Vagina (tissue), 2 donors: ENCODE measurements around the gene MXD3. TPM values are rescaled to one million over a fixed set of nuclear protein-coding genes. Genes with fewer than 3 reads are reported as not detected.

ENCODE experiments used
- DNase-seq, 2 donors: peaks; one replicate each; pipeline ENCODE4 v3.0.0-alpha.2; 2017; ENCODE audit errors: extremely low spot score in 2 of 2
- H3K27ac ChIP-seq: fragments of 200-600 bp; sonication (generic); one replicate; pipeline ENCODE4 v1.5.1; 2019
- H3K27me3 ChIP-seq: fragments of 200-600 bp; sonication (generic); one replicate; pipeline ENCODE4 v1.5.1; 2019
- H3K36me3 ChIP-seq, 2 donors: fragments of 200-600 bp; sonication (generic); one replicate each; pipeline ENCODE4 v1.5.1; 2017 to 2019
- H3K4me1 ChIP-seq: fragments of 200-600 bp; sonication (generic); one replicate; pipeline ENCODE4 v1.5.1; 2019
- H3K4me3 ChIP-seq, 2 donors: fragments of 200-600 bp; sonication (generic); 1 replicate in 1 of 2; 2 replicates in 1 of 2; pipeline ENCODE4 v1.5.1; 2016 to 2019
- H3K9me3 ChIP-seq: fragments of 200-600 bp; sonication (generic); one replicate; pipeline ENCODE4 v1.5.1; 2019
- POLR2A ChIP-seq, 2 donors: fragments of 450-650 bp; IDR thresholded peaks; one replicate each; pipeline ENCODE4 v1.6.1; 2017; ENCODE audit warnings: antibody characterized with exemption in 2 of 2, mild to moderate bottlenecking in 2 of 2, moderate library complexity in 2 of 2
- POLR2AphosphoS5 ChIP-seq, 2 donors: sonication (generic); formaldehyde crosslinking; IDR thresholded peaks; one replicate each; pipeline ENCODE4 v1.9.0; 2017; ENCODE audit warnings: antibody characterized with exemption in 2 of 2, mild to moderate bottlenecking in 2 of 2, low read depth in 1 of 2; ENCODE audit not compliant: insufficient read depth in 1 of 2
- intact Hi-C: fragments of 100-400 bp; cut with DNase I; formaldehyde crosslinking; loops from one replicate; pipeline ENCODE4 v1.15.1; 2023
- total RNA-seq: library from RNA; depleted of rRNA; stranded (reverse); fragments of >200 nt; gene quantifications from one replicate; pipeline ENCODE4 v1.2.3, GENCODE V29; 2016
- TF ChIP-seq, protein P1 (sequence below), 3 experiments: fragments of 450-650 bp in 2 of 3; fragments of 200-600 bp in 1 of 3; sonication (generic) in 1 of 3; IDR thresholded peaks; one replicate each; pipeline ENCODE4 v1.5.1; 2017 to 2019; ENCODE audit warnings: antibody characterized with exemption in 3 of 3, mild to moderate bottlenecking in 2 of 3, moderate library complexity in 2 of 3

The MXD3 gene
- total RNA-seq, 1 donor from 2014 or later: 5.4 TPM

DNA sequence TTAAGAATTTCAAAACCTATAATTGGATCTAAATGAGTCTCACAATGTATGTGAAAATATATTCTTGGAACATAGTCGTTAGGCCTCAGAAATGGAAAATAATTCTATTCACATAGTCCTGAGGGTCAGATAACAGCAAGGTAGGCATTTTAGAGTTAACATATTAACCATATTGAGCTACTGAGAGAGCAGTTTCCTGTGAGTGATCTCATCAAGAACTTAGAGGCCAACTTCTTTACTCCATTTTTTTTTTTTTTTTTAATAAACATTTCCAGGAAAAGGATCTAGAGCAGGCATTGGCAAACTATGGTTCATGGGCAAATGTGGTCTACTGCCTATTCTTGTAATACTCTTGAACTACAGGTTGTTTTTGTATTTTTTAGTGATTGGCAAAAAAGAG lies 34.8 kb downstream of the MXD3 start:
- Histone ChIP-seq H3K27ac (no peak overlapping the region), H3K36me3 (peaks cover 4 to 58% of the 10 kb centered on the region in 2 donors), H3K27me3 (no peaks in the 10 kb centered on the region), H3K4me3 (no peak overlapping the region), H3K9me3 (no peaks in the 10 kb centered on the region), H3K4me1 (no peaks in the 10 kb centered on the region)
- no peak for DNase-seq
- intact Hi-C loops: no loop called here
- TF ChIP-seq POLR2AphosphoS5 (IDR thresholded peaks at IDR 0.05; ENCODE audit: insufficient read depth in 1 of 2, low read depth in 1 of 2) (no peak), POLR2A (IDR thresholded peaks at IDR 0.05) (no peak)
- TF ChIP-seq, protein P1, sequence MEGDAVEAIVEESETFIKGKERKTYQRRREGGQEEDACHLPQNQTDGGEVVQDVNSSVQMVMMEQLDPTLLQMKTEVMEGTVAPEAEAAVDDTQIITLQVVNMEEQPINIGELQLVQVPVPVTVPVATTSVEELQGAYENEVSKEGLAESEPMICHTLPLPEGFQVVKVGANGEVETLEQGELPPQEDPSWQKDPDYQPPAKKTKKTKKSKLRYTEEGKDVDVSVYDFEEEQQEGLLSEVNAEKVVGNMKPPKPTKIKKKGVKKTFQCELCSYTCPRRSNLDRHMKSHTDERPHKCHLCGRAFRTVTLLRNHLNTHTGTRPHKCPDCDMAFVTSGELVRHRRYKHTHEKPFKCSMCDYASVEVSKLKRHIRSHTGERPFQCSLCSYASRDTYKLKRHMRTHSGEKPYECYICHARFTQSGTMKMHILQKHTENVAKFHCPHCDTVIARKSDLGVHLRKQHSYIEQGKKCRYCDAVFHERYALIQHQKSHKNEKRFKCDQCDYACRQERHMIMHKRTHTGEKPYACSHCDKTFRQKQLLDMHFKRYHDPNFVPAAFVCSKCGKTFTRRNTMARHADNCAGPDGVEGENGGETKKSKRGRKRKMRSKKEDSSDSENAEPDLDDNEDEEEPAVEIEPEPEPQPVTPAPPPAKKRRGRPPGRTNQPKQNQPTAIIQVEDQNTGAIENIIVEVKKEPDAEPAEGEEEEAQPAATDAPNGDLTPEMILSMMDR (IDR thresholded peaks at IDR 0.05): no peak

DNA sequence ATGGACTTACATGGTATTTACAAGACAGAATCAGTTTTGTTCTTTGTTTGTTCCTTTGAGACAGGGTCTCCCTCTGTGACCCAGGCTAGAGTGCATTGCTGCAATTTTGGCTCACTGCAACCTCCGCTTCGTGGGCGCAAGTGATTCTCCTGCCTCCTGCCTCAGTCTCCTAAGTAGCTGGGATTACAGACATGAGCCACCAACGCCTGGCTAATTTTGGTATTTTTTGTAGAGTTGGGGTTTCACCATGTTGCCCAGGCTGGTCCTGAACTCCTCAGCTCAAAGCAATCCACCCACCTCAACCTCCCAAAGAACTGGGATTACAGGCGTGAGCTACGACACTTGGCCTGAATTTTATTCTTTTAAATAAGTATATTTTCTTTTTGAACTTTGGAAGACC lies 35.8 kb downstream of the MXD3 start:
- peaks cover 3 to 53% of the 10 kb centered on the region in 2 donors for H3K36me3 ChIP-seq
- intact Hi-C loops: no loop called here
- no peak for DNase-seq
- no peak overlapping the region for H3K27ac ChIP-seq
- no peak for TF ChIP-seq POLR2AphosphoS5 (IDR thresholded peaks at IDR 0.05; ENCODE audit: insufficient read depth in 1 of 2, low read depth in 1 of 2)
- TF ChIP-seq, protein P1 (IDR thresholded peaks at IDR 0.05): no peak
- TF ChIP-seq POLR2A (IDR thresholded peaks at IDR 0.05): no peak
- no peaks in the 10 kb centered on the region for H3K27me3 ChIP-seq
- no peaks in the 10 kb centered on the region for H3K4me1 ChIP-seq
- H3K9me3 ChIP-seq: no peaks in the 10 kb centered on the region
- H3K4me3 ChIP-seq: no peak overlapping the region

DNA sequence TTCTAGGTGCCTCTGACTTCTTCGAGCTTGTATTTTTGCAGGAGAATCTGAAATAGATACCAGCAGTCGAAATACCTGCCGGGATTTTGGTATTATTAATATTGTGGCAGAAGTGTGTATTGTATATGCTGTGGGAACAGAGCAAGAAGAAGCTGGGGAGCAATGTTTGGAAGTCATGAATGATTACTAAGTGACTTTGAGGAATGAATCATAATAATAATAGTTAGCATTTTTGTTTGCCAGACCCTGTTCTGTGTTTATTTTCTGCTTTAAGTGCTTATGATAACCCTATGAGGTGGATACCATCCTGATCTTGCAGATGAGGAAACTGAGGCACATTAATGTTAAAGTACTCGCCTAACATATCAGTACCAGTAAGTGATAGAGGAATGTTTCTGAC lies 40.6 kb downstream of the MXD3 start:
- Histone ChIP-seq H3K4me3 (no peak overlapping the region), H3K36me3 (peaks cover 0 to 66% of the 10 kb centered on the region in 2 donors), H3K27me3 (no peaks in the 10 kb centered on the region), H3K9me3 (no peaks in the 10 kb centered on the region), H3K27ac (no peak overlapping the region), H3K4me1 (no peaks in the 10 kb centered on the region)
- no peak for DNase-seq
- intact Hi-C loops: no loop called here
- TF ChIP-seq POLR2AphosphoS5 (IDR thresholded peaks at IDR 0.05; ENCODE audit: insufficient read depth in 1 of 2, low read depth in 1 of 2) (no peak), POLR2A (IDR thresholded peaks at IDR 0.05) (no peak)
- TF ChIP-seq, protein P1 (IDR thresholded peaks at IDR 0.05): no peak

DNA sequence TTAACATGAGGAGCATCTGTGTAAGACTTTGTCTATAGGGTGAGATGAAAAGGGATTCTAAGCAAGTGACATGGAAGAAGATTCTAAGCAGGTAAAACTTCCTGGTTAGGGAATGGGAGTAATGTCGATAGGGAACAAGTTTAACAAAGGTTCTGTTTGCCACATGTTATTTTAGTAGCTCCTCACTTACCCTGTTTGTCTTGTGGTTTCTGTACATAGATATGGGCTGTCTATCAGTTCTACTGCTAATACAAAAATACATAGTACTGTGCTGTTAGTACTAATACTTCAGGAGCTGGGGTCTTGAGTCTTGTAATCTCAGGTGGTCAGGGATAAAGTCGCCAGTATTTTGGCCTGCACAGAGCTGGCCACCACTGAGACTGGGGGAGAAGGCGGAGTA lies 41.0 kb downstream of the MXD3 start:
- Histone ChIP-seq H3K4me1 (no peaks in the 10 kb centered on the region), H3K27me3 (no peaks in the 10 kb centered on the region), H3K36me3 (peaks cover 0 to 66% of the 10 kb centered on the region in 2 donors), H3K9me3 (no peaks in the 10 kb centered on the region), H3K27ac (no peak overlapping the region), H3K4me3 (no peak overlapping the region)
- TF ChIP-seq POLR2AphosphoS5 (IDR thresholded peaks at IDR 0.05; ENCODE audit: insufficient read depth in 1 of 2, low read depth in 1 of 2) (no peak), POLR2A (IDR thresholded peaks at IDR 0.05) (no peak)
- TF ChIP-seq, protein P1 (IDR thresholded peaks at IDR 0.05): no peak
- no peak for DNase-seq
- intact Hi-C loops: no loop called here

- no peak overlapping the region for H3K27ac ChIP-seq
- intact Hi-C loops: no loop called here
- no peak for DNase-seq
- no peak for TF ChIP-seq POLR2AphosphoS5 (IDR thresholded peaks at IDR 0.05; ENCODE audit: insufficient read depth in 1 of 2, low read depth in 1 of 2)
- TF ChIP-seq, protein P1 (IDR thresholded peaks at IDR 0.05): no peak
- no peak for TF ChIP-seq POLR2A (IDR thresholded peaks at IDR 0.05)
- no peaks in the 10 kb centered on the region for H3K4me1 ChIP-seq
- H3K9me3 ChIP-seq: no peaks in the 10 kb centered on the region
- H3K4me3 ChIP-seq: no peak overlapping the region
- H3K36me3 ChIP-seq: peaks cover 0 to 69% of the 10 kb centered on the region in 2 donors
- H3K27me3 ChIP-seq: no peaks in the 10 kb centered on the region
Observed at GRCh38 chr5:177269976-177270375, 41.7 kb downstream of the MXD3 start.
